Measurements from ENCODE around the gene SLFN11.
"Not testable (repeated sequence)": the region's sequence is repeated elsewhere in the genome, so short reads cannot be mapped to it uniquely, and the experiment has no call there.

- TF ChIP-seq CTCF, POLR2A (IDR thresholded peaks at IDR 0.05): not testable (repeated sequence)
These were observed 41.3 kb upstream of the SLFN11 start for GRCh38 chr17:35414707-35415106.

Measured in Peyer's patch (tissue), 4 donors.